DOHH2 (cell line): Measurements from ENCODE around the gene WDFY4.

Experiments
- CTCF ChIP-seq: fragments of 200-600 bp; sonication (generic); IDR thresholded peaks from one replicate; pipeline ENCODE4 v1.5.1; 2014; ENCODE audit warnings: antibody characterized with exemption, mild to moderate bottlenecking, low read depth, low read length; ENCODE audit not compliant: poor library complexity, severe bottlenecking
- EZH2phosphoT487 ChIP-seq: fragments of 200-600 bp; sonication (generic); IDR thresholded peaks from 2 replicates; pipeline ENCODE4 v1.6.1; 2017; ENCODE audit warnings: borderline replicate concordance, mild to moderate bottlenecking, antibody characterized with exemption, low read length, moderate library complexity, mixed read lengths

- no peak for TF ChIP-seq CTCF
- TF ChIP-seq EZH2phosphoT487, result no peak
Observed at GRCh38 chr10:48807791-48808470, 123.3 kb downstream of the WDFY4 start.
